GM12878 (cell line): ENCODE results near the gene AP2A2. TPM values are rescaled to one million over a fixed set of nuclear protein-coding genes. Genes with fewer than 3 reads are reported as not detected.

Source experiments
- ATAC-seq: fragments of 200-7000 bp; cut with Tn5 transposase; 3 replicates; pipeline ENCODE4 v1.9.1; 2020; ENCODE audit warnings: mild to moderate bottlenecking, moderate library complexity
- BruUV-seq: library from RNA; stranded (reverse); fragments of 400-500 nt; replicated peaks from 2 replicates; lab custom pipeline; 2021; lab: Mats Ljungman, UMichigan
- CTCF ChIA-PET: fragments of 300-600 bp; sonication (Branson Sonifier 250); formaldehyde crosslinking; extraction: SDS; loops from one replicate; lab custom pipeline; 2021; ENCODE audit warnings: inconsistent platforms; lab: Yijun Ruan, JAX
- POLR2A ChIA-PET: fragments of 350-600 bp; formaldehyde crosslinking; extraction: SDS; loops from one replicate; lab custom pipeline; 2021; ENCODE audit warnings: inconsistent platforms; lab: Charles Lee
- RAD21 ChIA-PET: fragments of 300-600 bp; sonication (Branson Sonifier 250); formaldehyde crosslinking; loops from one replicate; lab custom pipeline; 2023; ENCODE audit warnings: antibody characterized with exemption; ENCODE audit not compliant: unreplicated experiment; lab: Charles Lee
- SMC1A ChIA-PET: fragments of 300-600 bp; sonication (Branson Sonifier 250); formaldehyde crosslinking; loops from one replicate; lab custom pipeline; 2023; ENCODE audit not compliant: unreplicated experiment, uncharacterized antibody; lab: Charles Lee
- DNase-seq: peaks from one replicate; pipeline ENCODE4 v3.0.0-alpha.2; 2011; ENCODE audit warnings: low read depth, low spot score
- FAIRE-seq: peaks from 3 replicates; lab custom pipeline; 2011; peaks lifted over from hg19 to GRCh38; lab: Jason Lieb, UNC
- H2AFZ ChIP-seq: 2 replicates; pipeline ENCODE4 v1.6.0; 2011; ENCODE audit warnings: low read depth, low read length, control low read depth; ENCODE audit not compliant: control insufficient read depth
- H3K27ac ChIP-seq: 2 replicates; pipeline ENCODE4 v1.5.1; 2011; ENCODE audit warnings: control low read depth; ENCODE audit not compliant: control insufficient read depth, insufficient read depth
- H3K27me3 ChIP-seq, 2 experiments: replicated peaks in 1 of 2; 2 replicates each; pipeline versions ENCODE4 v1.6.0 to v1.6.1; 2011; ENCODE audit warnings: low read length in 1 of 2; ENCODE audit not compliant: control insufficient read depth in 2 of 2, insufficient read depth in 2 of 2
- H3K36me3 ChIP-seq, 2 experiments: 2 replicates each; pipeline ENCODE4 v1.5.1; 2011; ENCODE audit warnings: low read length in 1 of 2; ENCODE audit not compliant: control insufficient read depth in 2 of 2, insufficient read depth in 2 of 2
- H3K4me1 ChIP-seq: 2 replicates; pipeline ENCODE4 v1.6.1; 2011; ENCODE audit warnings: mild to moderate bottlenecking, low read length, moderate library complexity, mixed read lengths; ENCODE audit not compliant: control insufficient read depth, insufficient read depth
- H3K4me2 ChIP-seq: 2 replicates; pipeline ENCODE4 v1.6.0; 2011; ENCODE audit warnings: control low read depth; ENCODE audit not compliant: control insufficient read depth, insufficient read depth
- H3K4me3 ChIP-seq: fragments of 200-600 bp; sonication (generic); 2 replicates; pipeline ENCODE4 v1.5.1; 2016
- H3K79me2 ChIP-seq: 2 replicates; pipeline ENCODE4 v1.6.0; 2011; ENCODE audit warnings: low read length; ENCODE audit not compliant: control insufficient read depth, insufficient read depth
- H3K9ac ChIP-seq: 2 replicates; pipeline ENCODE4 v1.8.0; 2011; ENCODE audit warnings: low read length, control low read depth, mixed read lengths; ENCODE audit not compliant: control insufficient read depth, insufficient read depth
- H3K9me3 ChIP-seq: replicated peaks from 3 replicates; pipeline ENCODE4 v1.5.1; 2011; ENCODE audit warnings: mild to moderate bottlenecking, low read length; ENCODE audit not compliant: control insufficient read depth, insufficient read depth
- H4K20me1 ChIP-seq: 2 replicates; pipeline ENCODE4 v1.6.0; 2011; ENCODE audit not compliant: control insufficient read depth, insufficient read depth
- CHD1 ChIP-seq: IDR thresholded peaks from 2 replicates; pipeline ENCODE4 v1.6.1; 2012; ENCODE audit warnings: low read depth, low read length, improper control_type of control experiment
- CUX1 ChIP-seq: IDR thresholded peaks from 2 replicates; pipeline ENCODE4 v1.6.1; 2012; ENCODE audit warnings: improper control_type of control experiment, low read depth, low read length; ENCODE audit not compliant: insufficient replicate concordance
- E2F4 ChIP-seq: IDR thresholded peaks from 2 replicates; pipeline ENCODE4 v1.6.1; 2012; ENCODE audit warnings: low read depth, low read length, improper control_type of control experiment
- REST ChIP-seq: IDR thresholded peaks from 2 replicates; pipeline ENCODE4 v1.6.1; 2012; ENCODE audit warnings: mild to moderate bottlenecking, low read depth, low read length
- WGBS: methylation state at CpG from one replicate; pipeline ENCODE4 v1.1.6; 2016; ENCODE audit warnings: low lambda C conversion rate; ENCODE audit not compliant: insufficient replicate concordance, insufficient coverage; ENCODE audit errors: missing lambda C conversion rate; 5-methylcytosine and 5-hydroxymethylcytosine counted together
- in situ Hi-C: fragments of 300-500 bp; cut with MboI; formaldehyde crosslinking; loops from 9 replicates; pipeline ENCODE4 v1.14.3; 2018; ENCODE audit warnings: mixed read lengths
- intact Hi-C: fragments of 100-400 bp; cut with micrococcal nuclease; formaldehyde crosslinking; loops from one replicate; pipeline ENCODE4 v1.14.2; 2022; ENCODE audit not compliant: unreplicated experiment
- polyA plus RNA-seq, 11 experiments: library from polyadenylated mRNA; depleted of rRNA in 4 of 11; unstranded in 6 of 11; stranded (reverse) in 5 of 11; fragments of >200 nt; fragmentation: Nextera tagmentation in 4 of 11; fragmentation: Illumina TruSeq in 1 of 11; extraction: Ambion mirVana in 4 of 11; extraction: Trizol in 1 of 11; gene quantifications; 1 replicate in 1 of 11; 2 replicates in 10 of 11; pipeline versions ENCODE4 v1.2.1 to v1.2.3, GENCODE V29; 2011 to 2016; ENCODE audit warnings: inconsistent platforms in 2 of 11, missing spikeins in 2 of 11, low read depth in 1 of 11
- total RNA-seq, 4 experiments: library from RNA; depleted of rRNA in 3 of 4; stranded (reverse); fragments of >200 nt in 3 of 4; fragmentation: Illumina TruSeq in 1 of 4; extraction: Trizol in 1 of 4; gene quantifications; 2 replicates each; pipeline versions ENCODE4 v1.2.1 to v1.2.3, GENCODE V29; 2013 to 2021

Gene AP2A2
- total and polyA plus RNA-seq, 10 of the 15 experiments (the other 5 are each of a cell fraction or from before 2014, with no cell fraction given) = 0.58 to 48.8 (median 18.2) TPM

GRCh38 chr11:999009-999408 is 73.3 kb downstream of the AP2A2 start:
- Histone ChIP-seq H3K9me3 (no peaks in the 10 kb centered on the region), H3K9ac (no peak overlapping the region), H3K36me3 (peaks cover 4 to 16% of the 10 kb centered on the region in 2 experiments; a peak in 3 of 4 replicates), H4K20me1 (no peaks in the 10 kb centered on the region), H3K27ac (no peak overlapping the region), H3K4me2 (no peak overlapping the region)
- SMC1A ChIA-PET = no interaction called here
- intact Hi-C loops = no loop called here
- ATAC-seq = no peak
- TF ChIP-seq CHD1 = no peak
- TF ChIP-seq, all 136 proteins: peak for 0
- WGBS = 99% methylated on average over 10 of the region's 10 CpGs
- FAIRE-seq (no peak), DNase-seq (no peak)
- Histone ChIP-seq H2AFZ (no peak overlapping the region), H3K79me2 (no peaks in the 10 kb centered on the region), H3K27me3 (no peaks in the 10 kb centered on the region), H3K4me3 (no peak overlapping the region), H3K4me1 (peaks cover 19% of the 10 kb centered on the region)
- POLR2A ChIA-PET = no interaction called here
- RAD21 ChIA-PET = no interaction called here
- CTCF ChIA-PET = no interaction called here
- in situ Hi-C loops = no loop called here
- BruUV-seq = no TSS peak

- SMC1A ChIA-PET = no interaction called here
- Histone ChIP-seq H3K79me2 (no peaks in the 10 kb centered on the region), H3K4me1 (peaks cover 11% of the 10 kb centered on the region), H3K9ac (no peak overlapping the region), H3K9me3 (no peaks in the 10 kb centered on the region), H4K20me1 (no peaks in the 10 kb centered on the region), H3K36me3 (peaks cover 3 to 14% of the 10 kb centered on the region in 2 experiments; a peak in 3 of 4 replicates), H3K4me2 (no peak overlapping the region), H3K4me3 (no peak overlapping the region), H2AFZ (no peak overlapping the region), H3K27me3 (no peaks in the 10 kb centered on the region), H3K27ac (no peak overlapping the region)
- ATAC-seq (no peak), DNase-seq (no peak), FAIRE-seq (no peak)
- POLR2A ChIA-PET = no interaction called here
- 95% methylated on average over 30 of the region's 38 CpGs for WGBS
- CTCF ChIA-PET = no interaction called here
- intact Hi-C loops = no loop called here
- in situ Hi-C loops = no loop called here
- RAD21 ChIA-PET = no interaction called here
- BruUV-seq = no TSS peak
- no peak for TF ChIP-seq E2F4
- TF ChIP-seq CUX1 = no peak
- TF ChIP-seq REST = no peak
Observed at GRCh38 chr11:1000357-1001278, 74.9 kb downstream of the AP2A2 start.
